ENCODE data around the gene FOXO3. TPM values are rescaled to one million over a fixed set of nuclear protein-coding genes. Genes with fewer than 3 reads are reported as not detected.

FOXO3 gene
- polyA plus RNA-seq, 1 of the 3 experiments (the other 2 are of a cell fraction): 8.1 TPM

- TF ChIP-seq, protein P1, sequence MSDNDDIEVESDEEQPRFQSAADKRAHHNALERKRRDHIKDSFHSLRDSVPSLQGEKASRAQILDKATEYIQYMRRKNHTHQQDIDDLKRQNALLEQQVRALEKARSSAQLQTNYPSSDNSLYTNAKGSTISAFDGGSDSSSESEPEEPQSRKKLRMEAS (IDR thresholded peaks at IDR 0.05; ENCODE audit: low read depth): 0 out of 2 replicates have a peak, but pooled peaks have one; percentile 41
- TF ChIP-seq FOXJ3 (CRISPR knock-in tag; IDR thresholded peaks at IDR 0.05) (no peak), SMC3 (IDR thresholded peaks at IDR 0.05; ENCODE audit: low read depth, low read length) (peak; percentile 8; the same call in 1 of the 2 replicates), EP300 (IDR thresholded peaks at IDR 0.05; ENCODE audit: borderline replicate concordance in 1 of 2, low read depth in 1 of 2, low read length in 1 of 2) (0 out of 4 replicates have a peak, but pooled peaks of 1 of the 2 experiments have one; percentile 15), FOSL2 (IDR thresholded peaks at IDR 0.05; ENCODE audit: borderline replicate concordance, low read depth) (peak; percentile 77; the same call in 1 of the 2 replicates), MXI1 (IDR thresholded peaks at IDR 0.05; ENCODE audit: low read depth, low read length) (no peak), TCF12 (IDR thresholded peaks at IDR 0.05) (peak; percentile 75), EZH2phosphoT487 (IDR thresholded peaks at IDR 0.05; ENCODE audit: borderline replicate concordance, low read depth) (no peak), RXRA (IDR thresholded peaks at IDR 0.05; ENCODE audit: borderline replicate concordance, low read depth) (no peak), POLR2AphosphoS5 (IDR thresholded peaks at IDR 0.05; ENCODE audit: low read depth, low read length) (no peak)
- TF ChIP-seq, protein P2, sequence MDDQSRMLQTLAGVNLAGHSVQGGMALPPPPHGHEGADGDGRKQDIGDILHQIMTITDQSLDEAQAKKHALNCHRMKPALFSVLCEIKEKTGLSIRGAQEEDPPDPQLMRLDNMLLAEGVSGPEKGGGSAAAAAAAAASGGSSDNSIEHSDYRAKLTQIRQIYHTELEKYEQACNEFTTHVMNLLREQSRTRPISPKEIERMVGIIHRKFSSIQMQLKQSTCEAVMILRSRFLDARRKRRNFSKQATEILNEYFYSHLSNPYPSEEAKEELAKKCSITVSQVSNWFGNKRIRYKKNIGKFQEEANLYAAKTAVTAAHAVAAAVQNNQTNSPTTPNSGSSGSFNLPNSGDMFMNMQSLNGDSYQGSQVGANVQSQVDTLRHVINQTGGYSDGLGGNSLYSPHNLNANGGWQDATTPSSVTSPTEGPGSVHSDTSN (IDR thresholded peaks at IDR 0.05): peak; percentile 27; the same call in 1 of the 2 replicates
These were observed 62.1 kb downstream of the FOXO3 start (continued) for GRCh38 chr6:108622641-108623298.

- Histone ChIP-seq H3K27me3 (ENCODE audit: insufficient read depth) (no peaks in the 10 kb centered on the region), H3K36me3 (replicated peaks in 1 of 2; ENCODE audit: control insufficient read depth in 1 of 2, insufficient read depth in 2 of 2, low read length in 1 of 2) (no peaks in the 10 kb centered on the region), H3K4me3 (ENCODE audit: low read depth in 2 of 2, low read length in 1 of 2) (no peak overlapping the region), H4K20me1 (ENCODE audit: insufficient read depth) (peaks cover 60% of the 10 kb centered on the region), H3K4me1 (ENCODE audit: control insufficient read depth in 1 of 2, insufficient read depth in 2 of 2, low read depth in 1 of 2, low read length in 1 of 2) (peaks cover 28 to 33% of the 10 kb centered on the region in 2 experiments), H3K9me3 (no peaks in the 10 kb centered on the region), H3K4me2 (no peak overlapping the region), H3K27ac (ENCODE audit: low read depth in 2 of 2, low read length in 1 of 2) (no peak overlapping the region), H3F3A (replicated peaks; ENCODE audit: insufficient read depth) (peaks cover 12% of the 10 kb centered on the region), H3K79me2 (ENCODE audit: insufficient read depth) (peaks cover 91% of the 10 kb centered on the region), H3K9me2 (no peaks in the 10 kb centered on the region), H3K9ac (no peak overlapping the region), H2AFZ (ENCODE audit: low read depth) (no peak overlapping the region)
- 93% methylated on average over 1 of the region's 1 CpG for WGBS (ENCODE audit: low lambda C conversion rate)
- CTCF ChIA-PET: interaction anchor here (1.5 to 1.7 kb wide), 2 partner anchors 10 to 23 kb away, joined by 3 read pairs; no protein-coding TSS in a partner anchor
- TF ChIP-seq EZH2phosphoT487 (IDR thresholded peaks at IDR 0.05; ENCODE audit: borderline replicate concordance, low read depth) (no peak), NRF1 (IDR thresholded peaks at IDR 0.05; ENCODE audit: low read depth, low read length) (no peak), NFIC (IDR thresholded peaks at IDR 0.05; ENCODE audit: borderline replicate concordance) (0 out of 2 replicates have a peak, but pooled peaks have one; percentile 9)
- POLR2A ChIA-PET: no interaction called here
- DNase-seq: no peak
These were observed 63.3 kb downstream of the FOXO3 start for GRCh38 chr6:108623995-108624394.

DNA sequence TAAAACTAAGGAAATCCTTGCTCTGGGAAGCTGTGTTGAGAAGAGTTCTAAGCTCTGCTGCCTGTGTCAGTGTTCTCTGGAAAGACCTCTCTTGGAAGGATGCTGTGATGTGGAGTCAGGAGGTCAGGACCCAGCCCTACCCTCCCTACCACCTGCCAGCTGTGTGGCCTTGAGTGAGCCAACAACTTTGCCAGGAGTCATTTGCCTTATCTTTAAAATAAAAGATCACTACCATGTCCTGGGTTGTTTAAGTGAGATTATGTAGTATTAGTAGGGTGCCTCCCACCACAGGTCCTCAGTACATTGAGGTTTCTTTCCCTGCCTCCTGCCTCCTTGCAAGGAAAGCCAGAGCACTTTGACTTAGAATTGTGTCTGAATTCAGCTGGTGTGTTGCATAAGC lies 64.9 kb downstream of the FOXO3 start:
- H3K9me3 ChIP-seq: no peaks in the 10 kb centered on the region
- peaks cover 12% of the 10 kb centered on the region for H3F3A ChIP-seq (replicated peaks; ENCODE audit: insufficient read depth)
- H4K20me1 ChIP-seq (ENCODE audit: insufficient read depth): peaks cover 67% of the 10 kb centered on the region
- TF ChIP-seq ZBTB33 (IDR thresholded peaks at IDR 0.05; ENCODE audit: borderline replicate concordance, low read depth) (no peak), ELF1 (IDR thresholded peaks at IDR 0.05) (no peak), RFX5 (IDR thresholded peaks at IDR 0.05; ENCODE audit: low read length) (no peak), TAF1 (IDR thresholded peaks at IDR 0.05; ENCODE audit: borderline replicate concordance, low read depth, low read length) (no peak), EZH2phosphoT487 (IDR thresholded peaks at IDR 0.05; ENCODE audit: borderline replicate concordance, low read depth) (no peak), MXI1 (IDR thresholded peaks at IDR 0.05; ENCODE audit: low read depth, low read length) (no peak), MEF2A (IDR thresholded peaks at IDR 0.05; ENCODE audit: borderline replicate concordance, low read depth) (no peak)
- no peak for DNase-seq
- ChIA-PET POLR2A (no interaction called here), CTCF (interaction anchor here (0.6 kb wide), 1 partner anchor 67 kb away, joined by 3 read pairs; no protein-coding TSS in a partner anchor)
- no peak overlapping the region for H3K9ac ChIP-seq
- H3K4me1 ChIP-seq (ENCODE audit: control insufficient read depth in 1 of 2, insufficient read depth in 2 of 2, low read depth in 1 of 2, low read length in 1 of 2): peaks cover 26 to 35% of the 10 kb centered on the region in 2 experiments
- H3K4me2 ChIP-seq: no peak overlapping the region
- H3K36me3 ChIP-seq (replicated peaks in 1 of 2; ENCODE audit: control insufficient read depth in 1 of 2, insufficient read depth in 2 of 2, low read length in 1 of 2): no peaks in the 10 kb centered on the region
- no peak overlapping the region for H2AFZ ChIP-seq (ENCODE audit: low read depth)
- H3K79me2 ChIP-seq (ENCODE audit: insufficient read depth): peaks cover 88% of the 10 kb centered on the region
- H3K27ac ChIP-seq (ENCODE audit: low read depth in 2 of 2, low read length in 1 of 2): no peak overlapping the region; a peak in 1 of 4 replicates
- H3K9me2 ChIP-seq: no peaks in the 10 kb centered on the region
- no peaks in the 10 kb centered on the region for H3K27me3 ChIP-seq (ENCODE audit: insufficient read depth)
- no peak overlapping the region for H3K4me3 ChIP-seq (ENCODE audit: low read depth in 2 of 2, low read length in 1 of 2)

All from SK-N-SH (cell line).